Activated CD4-positive, alpha-beta T cell treated with anti-CD3 and anti-CD28 coated beads for 36 hours (primary cell): ENCODE results near the gene UTS2. TPM values are rescaled to one million over a fixed set of nuclear protein-coding genes. Genes with fewer than 3 reads are reported as not detected.

Experiments
- ATAC-seq: fragments of 200-7000 bp; cut with Tn5 transposase; one replicate; pipeline ENCODE4 v1.10.0; 2021; ENCODE audit warnings: mild to moderate bottlenecking, moderate library complexity
- CTCF ChIA-PET: fragments of 350-600 bp; sonication (Branson Sonifier 250); formaldehyde crosslinking; loops from one replicate; lab custom pipeline; 2021; ENCODE audit warnings: antibody characterized with exemption; lab: Charles Lee
- POLR2A ChIA-PET: fragments of 350-600 bp; sonication (Branson Sonifier 250); formaldehyde crosslinking; loops from one replicate; lab custom pipeline; 2021; ENCODE audit warnings: antibody characterized with exemption, inconsistent platforms; lab: Charles Lee
- DNase-seq: peaks from one replicate; pipeline ENCODE4 v3.0.0-alpha.2; 2020
- H3K27ac Mint-ChIP-seq: one replicate; pipeline ENCODE4 v1.8.0; 2021; ENCODE audit warnings: mixed read lengths
- H3K27me3 Mint-ChIP-seq: one replicate; pipeline ENCODE4 v1.8.0; 2021; ENCODE audit warnings: mixed read lengths
- H3K36me3 Mint-ChIP-seq: one replicate; pipeline ENCODE4 v1.8.0; 2021; ENCODE audit warnings: low read depth, mixed read lengths
- H3K4me1 Mint-ChIP-seq: one replicate; pipeline ENCODE4 v1.8.0; 2021; ENCODE audit warnings: mixed read lengths
- H3K4me3 Mint-ChIP-seq: one replicate; pipeline ENCODE4 v1.8.0; 2021; ENCODE audit warnings: mild to moderate bottlenecking, moderate library complexity, mixed read lengths
- H3K9me3 Mint-ChIP-seq: one replicate; pipeline ENCODE4 v1.8.0; 2021; ENCODE audit warnings: low read depth, mixed read lengths
- intact Hi-C, 2 experiments: fragments of 100-400 bp; cut with DNase I in 1 of 2; cut with micrococcal nuclease in 1 of 2; formaldehyde crosslinking; loops; one replicate each; pipeline versions ENCODE4 v1.14.2 to v1.15.1; 2022 to 2024; cut with DNase I, micrococcal nuclease
- total RNA-seq, 2 experiments: library from RNA; stranded (reverse); gene quantifications; one replicate each; pipeline ENCODE4 v1.2.3, GENCODE V29; 2021

UTS2 gene
- total RNA-seq: not detected

- DNase-seq: no peak
- Mint-ChIP-seq H3K4me1 (peaks cover 5% of the 10 kb centered on the region), H3K27me3 (peaks cover 13% of the 10 kb centered on the region), H3K27ac (no peak within 1 kb of the TSS), H3K36me3 (no peaks in the 10 kb centered on the region), H3K4me3 (no peak within 1 kb of the TSS), H3K9me3 (no peaks in the 10 kb centered on the region)
- intact Hi-C loops: no loop called here
- CTCF ChIA-PET: interaction anchor here (1.2 kb wide), 1 partner anchor 185 kb away, joined by 5 read pairs; no protein-coding TSS in a partner anchor
- no peak for ATAC-seq
- POLR2A ChIA-PET: no interaction called here
Measured at GRCh38 chr1:7852804-7853683, at the start of gene UTS2. TSS of gene UTS2 (minus strand) at chr1:7853065. CDS start at chr1:7853003, 62 bp downstream.

GRCh38 chr1:7899741-7900140 lies 46.9 kb upstream of the UTS2 start:
- no peaks in the 10 kb centered on the region for H3K4me1 Mint-ChIP-seq
- DNase-seq (no peak), ATAC-seq (no peak)
- no peak overlapping the region for H3K27ac Mint-ChIP-seq
- no peaks in the 10 kb centered on the region for H3K9me3 Mint-ChIP-seq
- peaks cover 4% of the 10 kb centered on the region for H3K27me3 Mint-ChIP-seq
- intact Hi-C loops: no loop called here
- ChIA-PET POLR2A (no interaction called here), CTCF (interaction anchor here (0.6 to 1.2 kb wide), 3 partner anchors 30 to 230 kb away, joined by 3 to 4 read pairs (median 3); no protein-coding TSS in a partner anchor)
- H3K4me3 Mint-ChIP-seq: no peak overlapping the region
- no peaks in the 10 kb centered on the region for H3K36me3 Mint-ChIP-seq

- no peak overlapping the region for H3K27ac Mint-ChIP-seq
- no peaks in the 10 kb centered on the region for H3K36me3 Mint-ChIP-seq
- peaks cover 4% of the 10 kb centered on the region for H3K27me3 Mint-ChIP-seq
- no peaks in the 10 kb centered on the region for H3K9me3 Mint-ChIP-seq
- no peak for DNase-seq
- H3K4me1 Mint-ChIP-seq: no peaks in the 10 kb centered on the region
- no peak for ATAC-seq
- H3K4me3 Mint-ChIP-seq: no peak overlapping the region
- ChIA-PET CTCF (interaction anchor here (0.7 to 0.8 kb wide), 2 partner anchors 13 to 146 kb away, joined by 3 read pairs; no protein-coding TSS in a partner anchor), POLR2A (no interaction called here)
- intact Hi-C loops: no loop called here
Measured at GRCh38 chr1:7898962-7899361, 46.1 kb upstream of the UTS2 start.

GRCh38 chr1:7896994-7897393 lies 44.1 kb upstream of the UTS2 start:
- POLR2A ChIA-PET: no interaction called here
- DNase-seq (no peak), ATAC-seq (no peak)
- Mint-ChIP-seq H3K4me3 (no peak overlapping the region), H3K9me3 (no peaks in the 10 kb centered on the region), H3K27ac (no peak overlapping the region), H3K36me3 (no peaks in the 10 kb centered on the region), H3K27me3 (peaks cover 4% of the 10 kb centered on the region), H3K4me1 (no peaks in the 10 kb centered on the region)
- intact Hi-C loops: no loop called here
- CTCF ChIA-PET: interaction anchor here (0.6 kb wide), 2 partner anchors 51 to 229 kb away, joined by 3 to 4 read pairs; no protein-coding TSS in a partner anchor

- Mint-ChIP-seq H3K36me3 (no peaks in the 10 kb centered on the region), H3K4me1 (no peaks in the 10 kb centered on the region), H3K27ac (no peak overlapping the region), H3K4me3 (no peak overlapping the region), H3K9me3 (no peaks in the 10 kb centered on the region), H3K27me3 (peaks cover 4% of the 10 kb centered on the region)
- DNase-seq (no peak), ATAC-seq (no peak)
- intact Hi-C loops: no loop called here
- ChIA-PET POLR2A (no interaction called here), CTCF (interaction anchor here (0.5 kb wide), 1 partner anchor 1175 kb away, joined by 4 read pairs; no protein-coding TSS in a partner anchor)
Measured at GRCh38 chr1:7893529-7894180, 40.8 kb upstream of the UTS2 start.

- no peak for DNase-seq
- no peaks in the 10 kb centered on the region for H3K36me3 Mint-ChIP-seq
- H3K9me3 Mint-ChIP-seq: no peaks in the 10 kb centered on the region
- ChIA-PET CTCF (interaction anchor here (1.0 kb wide), 1 partner anchor 139 kb away, joined by 3 read pairs; no protein-coding TSS in a partner anchor), POLR2A (interaction anchor here (0.6 kb wide), 1 partner anchor 229 kb away, joined by 6 read pairs; no protein-coding TSS in a partner anchor)
- no peaks in the 10 kb centered on the region for H3K4me1 Mint-ChIP-seq
- intact Hi-C loops: no loop called here
- H3K27me3 Mint-ChIP-seq: peaks cover 13% of the 10 kb centered on the region
- no peak overlapping the region for H3K27ac Mint-ChIP-seq
- no peak for ATAC-seq
- no peak overlapping the region for H3K4me3 Mint-ChIP-seq
Measured at GRCh38 chr1:7891804-7892203, 38.9 kb upstream of the UTS2 start.

- no peak for DNase-seq
- intact Hi-C loops: no loop called here
- no peak overlapping the region for H3K27ac Mint-ChIP-seq
- ChIA-PET CTCF (no interaction called here), POLR2A (no interaction called here)
- no peaks in the 10 kb centered on the region for H3K9me3 Mint-ChIP-seq
- H3K4me3 Mint-ChIP-seq: no peak overlapping the region
- H3K27me3 Mint-ChIP-seq: peaks cover 18% of the 10 kb centered on the region
- no peak for ATAC-seq
- H3K4me1 Mint-ChIP-seq: no peaks in the 10 kb centered on the region
- no peaks in the 10 kb centered on the region for H3K36me3 Mint-ChIP-seq
Measured at GRCh38 chr1:7890853-7891252, 38.0 kb upstream of the UTS2 start.

GRCh38 chr1:7888248-7889081 lies 35.6 kb upstream of the UTS2 start:
- H3K36me3 Mint-ChIP-seq: no peaks in the 10 kb centered on the region
- intact Hi-C loops: no loop called here
- H3K27ac Mint-ChIP-seq: no peak overlapping the region
- CTCF ChIA-PET: interaction anchor here (1.0 kb wide), 1 partner anchor 80 kb away, joined by 3 read pairs; no protein-coding TSS in a partner anchor
- DNase-seq (no peak), ATAC-seq (no peak)
- POLR2A ChIA-PET: interaction anchor here (0.6 kb wide), 1 partner anchor 85 kb away, joined by 4 read pairs; no protein-coding TSS in a partner anchor
- H3K4me1 Mint-ChIP-seq: no peaks in the 10 kb centered on the region
- no peak overlapping the region for H3K4me3 Mint-ChIP-seq
- peaks cover 2% of the 10 kb centered on the region for H3K9me3 Mint-ChIP-seq
- H3K27me3 Mint-ChIP-seq: peaks cover 26% of the 10 kb centered on the region

- Mint-ChIP-seq H3K9me3 (peaks cover 2% of the 10 kb centered on the region), H3K4me1 (no peaks in the 10 kb centered on the region), H3K27me3 (peaks cover 26% of the 10 kb centered on the region), H3K27ac (no peak overlapping the region), H3K4me3 (no peak overlapping the region), H3K36me3 (no peaks in the 10 kb centered on the region)
- POLR2A ChIA-PET: no interaction called here
- CTCF ChIA-PET: interaction anchor here (0.6 to 1.4 kb wide), 2 partner anchors 13 to 19 kb away, joined by 3 read pairs; no protein-coding TSS in a partner anchor
- DNase-seq: no peak
- no peak for ATAC-seq
- intact Hi-C loops: no loop called here
Measured at GRCh38 chr1:7886405-7886745, 33.5 kb upstream of the UTS2 start.

GRCh38 chr1:7885513-7886404 lies 32.9 kb upstream of the UTS2 start:
- Mint-ChIP-seq H3K4me3 (no peak overlapping the region), H3K36me3 (no peaks in the 10 kb centered on the region), H3K9me3 (peaks cover 2% of the 10 kb centered on the region), H3K4me1 (no peaks in the 10 kb centered on the region), H3K27ac (no peak overlapping the region), H3K27me3 (peaks cover 26% of the 10 kb centered on the region)
- intact Hi-C loops: no loop called here
- ATAC-seq (peak; percentile 70), DNase-seq (peak; percentile 63)
- ChIA-PET CTCF (interaction anchor here (0.6 to 1.4 kb wide), 2 partner anchors 13 to 18 kb away, joined by 3 read pairs; no protein-coding TSS in a partner anchor), POLR2A (interaction anchor here (0.6 kb wide), 1 partner anchor 104 kb away, joined by 4 read pairs; no protein-coding TSS in a partner anchor)
